Measurements from ENCODE around the gene MRPS27. TPM values are rescaled to one million over a fixed set of nuclear protein-coding genes. Genes with fewer than 3 reads are reported as not detected.

The MRPS27 gene
- polyA plus RNA-seq, 6 donors from 2014 or later = 35.4 to 45.2 (median 40.3) TPM

- ATAC-seq (ENCODE audit: low read depth in 2 of 2) (no peak), DNase-seq (no peak)
- no peaks in the 10 kb centered on the region for H3K9me3 Mint-ChIP-seq
- no peak overlapping the region for H3K27ac Mint-ChIP-seq
- H3K27me3 Mint-ChIP-seq = no peaks in the 10 kb centered on the region
- peaks cover 6 to 15% (median 6%) of the 10 kb centered on the region in 3 donors for H3K4me1 Mint-ChIP-seq
- peaks cover 8 to 10% of the 10 kb centered on the region in 2 donors for H3K36me3 Mint-ChIP-seq
- no peak overlapping the region for H3K4me3 Mint-ChIP-seq
Measured at GRCh38 chr5:72256536-72256935, 63.5 kb downstream of the MRPS27 start.

DNA sequence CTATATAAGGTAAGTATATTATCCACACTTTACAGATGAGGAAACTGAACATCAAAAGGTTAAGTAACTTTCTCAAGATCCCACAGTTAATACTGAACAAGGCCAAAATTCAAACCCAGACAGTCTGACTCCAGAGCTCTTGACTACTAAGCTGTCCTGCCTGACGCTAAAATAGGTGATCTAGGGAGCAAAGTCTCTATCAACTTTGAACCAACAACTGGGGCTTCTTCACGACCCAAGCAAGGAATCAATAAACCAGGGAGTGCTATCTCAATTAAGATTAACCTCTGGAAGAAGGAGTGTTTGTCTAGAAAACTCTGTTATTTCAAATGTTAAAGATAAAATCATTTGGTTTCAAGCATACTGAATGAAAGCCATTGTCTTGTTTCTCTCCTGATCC is 64.4 kb downstream of the MRPS27 start:
- peaks cover 8 to 18% of the 10 kb centered on the region in 2 donors for H3K36me3 Mint-ChIP-seq
- no peak overlapping the region for H3K4me3 Mint-ChIP-seq
- ATAC-seq (ENCODE audit: low read depth in 2 of 2) (no peak), DNase-seq (no peak)
- H3K27me3 Mint-ChIP-seq = no peaks in the 10 kb centered on the region
- H3K27ac Mint-ChIP-seq = peak overlapping the region in 1 of 6 donors; percentile 76
- peaks cover 6 to 18% (median 6%) of the 10 kb centered on the region in 3 donors for H3K4me1 Mint-ChIP-seq
- no peaks in the 10 kb centered on the region for H3K9me3 Mint-ChIP-seq

- H3K27ac Mint-ChIP-seq = peak overlapping the region in 1 of 6 donors; percentile 76
- peaks cover 8 to 18% of the 10 kb centered on the region in 2 donors for H3K36me3 Mint-ChIP-seq
- no peak overlapping the region for H3K4me3 Mint-ChIP-seq
- ATAC-seq (ENCODE audit: low read depth in 2 of 2) = no peak
- peaks cover 6 to 18% (median 6%) of the 10 kb centered on the region in 3 donors for H3K4me1 Mint-ChIP-seq
- no peaks in the 10 kb centered on the region for H3K27me3 Mint-ChIP-seq
- DNase-seq = no peak
- no peaks in the 10 kb centered on the region for H3K9me3 Mint-ChIP-seq
Measured at GRCh38 chr5:72255237-72255636, 64.8 kb downstream of the MRPS27 start.

DNA sequence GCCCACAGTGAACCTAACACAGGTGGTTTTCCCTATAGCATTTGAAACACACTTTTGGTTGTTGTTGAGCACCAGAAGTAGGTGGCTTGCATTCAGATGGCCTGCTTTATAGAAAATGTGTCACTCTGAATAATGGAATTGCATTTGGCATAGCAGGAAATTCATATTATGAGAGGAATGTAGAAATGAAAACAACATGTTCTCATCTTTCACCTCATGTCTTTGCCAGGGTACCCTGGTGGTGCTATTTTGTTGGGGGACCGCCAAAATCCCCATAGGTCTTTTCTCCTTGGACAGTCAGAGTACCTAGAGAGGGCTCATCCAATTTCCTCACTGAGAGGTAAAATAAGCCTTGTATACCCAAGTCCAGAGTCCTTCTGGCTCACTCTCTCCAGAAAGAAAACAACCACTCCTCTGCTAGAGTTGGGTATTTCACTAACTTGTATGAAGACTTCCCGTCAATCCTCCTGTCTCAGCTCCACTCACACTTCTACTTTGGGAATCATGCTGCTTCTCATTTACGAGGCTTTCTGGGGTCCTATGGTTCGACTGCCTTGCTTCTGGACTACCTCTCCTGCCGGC is 67.4 kb downstream of the MRPS27 start:
- peak overlapping the region in 3 of 6 donors; percentile 11 to 63 (median 30) for H3K27ac Mint-ChIP-seq

DNA sequence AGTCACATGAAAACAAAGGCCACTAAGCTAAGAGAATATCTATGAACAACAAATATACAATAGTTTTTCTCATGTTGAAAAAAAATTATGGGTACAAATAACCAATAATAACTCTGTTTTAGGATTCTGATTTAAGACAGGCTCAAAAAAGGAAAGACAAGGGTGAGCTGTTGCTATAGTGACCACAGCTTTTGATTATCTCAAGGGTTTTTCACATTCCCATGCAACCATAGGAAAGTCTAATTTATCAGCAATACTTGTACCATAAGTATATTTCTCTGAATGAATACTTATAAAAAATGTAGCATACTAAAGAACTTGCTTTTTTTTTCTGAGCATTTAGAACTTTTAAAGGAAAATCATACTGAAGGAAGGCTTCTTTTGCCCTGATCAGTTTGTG is 68.0 kb downstream of the MRPS27 start:
- Mint-ChIP-seq H3K9me3 (no peaks in the 10 kb centered on the region), H3K27ac (no peak overlapping the region)
- no peak for ATAC-seq (ENCODE audit: low read depth in 2 of 2)

More for the DNA sequence above, 67.4 kb downstream of the MRPS27 start:
- Mint-ChIP-seq H3K36me3 (peaks cover 8 to 18% of the 10 kb centered on the region in 2 donors), H3K4me1 (peaks cover 6 to 18% (median 6%) of the 10 kb centered on the region in 3 donors), H3K27me3 (no peaks in the 10 kb centered on the region), H3K4me3 (no peak overlapping the region), H3K9me3 (no peaks in the 10 kb centered on the region)
- DNase-seq (no peak), ATAC-seq (ENCODE audit: low read depth in 2 of 2) (no peak)

GRCh38 chr5:72251386-72251785 is 68.7 kb downstream of the MRPS27 start:
- peaks cover 6 to 11% (median 9%) of the 10 kb centered on the region in 3 donors for H3K4me1 Mint-ChIP-seq
- no peaks in the 10 kb centered on the region for H3K9me3 Mint-ChIP-seq
- peaks cover 8 to 14% of the 10 kb centered on the region in 2 donors for H3K36me3 Mint-ChIP-seq
- H3K27me3 Mint-ChIP-seq = no peaks in the 10 kb centered on the region
- no peak overlapping the region for H3K4me3 Mint-ChIP-seq
- ATAC-seq (ENCODE audit: low read depth in 2 of 2) = no peak
- peak overlapping the region in 1 of 6 donors; percentile 23 for H3K27ac Mint-ChIP-seq
- DNase-seq = no peak

More for the DNA sequence above, 68.0 kb downstream of the MRPS27 start:
- Mint-ChIP-seq H3K36me3 (peaks cover 8 to 18% of the 10 kb centered on the region in 2 donors), H3K4me3 (no peak overlapping the region), H3K27me3 (no peaks in the 10 kb centered on the region), H3K4me1 (peaks cover 6 to 14% (median 6%) of the 10 kb centered on the region in 3 donors)
- DNase-seq = no peak

DNA sequence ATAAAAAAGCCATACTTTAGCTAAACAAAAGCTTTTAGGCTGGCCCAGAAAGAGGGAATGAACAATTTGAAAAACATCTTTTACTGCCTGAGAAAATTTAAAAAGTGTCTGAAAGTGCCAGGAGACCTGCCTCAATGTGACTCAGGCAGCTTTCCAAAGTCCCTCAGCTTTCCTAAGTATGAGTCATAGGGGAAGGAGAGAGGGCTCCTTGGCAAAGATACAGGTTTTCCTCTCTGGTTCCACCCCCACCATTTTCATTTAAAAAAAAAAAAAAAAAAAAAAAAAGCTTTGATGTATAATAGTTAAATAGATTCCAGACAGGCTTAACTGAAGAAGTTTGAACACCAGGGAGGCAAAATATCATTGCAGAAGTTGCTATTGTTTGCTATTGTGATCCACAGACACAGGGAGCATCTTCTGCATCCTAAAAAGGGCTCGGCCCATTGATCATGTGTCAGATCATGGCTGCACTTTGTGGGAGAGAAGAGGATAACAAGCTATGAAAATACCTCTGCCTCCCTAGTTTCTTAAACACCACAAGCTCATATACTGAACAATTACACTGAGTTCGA is 71.5 kb downstream of the MRPS27 start:
- H3K27me3 Mint-ChIP-seq = no peaks in the 10 kb centered on the region
- peaks cover 8 to 14% of the 10 kb centered on the region in 2 donors for H3K36me3 Mint-ChIP-seq
- no peaks in the 10 kb centered on the region for H3K9me3 Mint-ChIP-seq
- peaks cover 5 to 18% (median 16%) of the 10 kb centered on the region in 3 donors for H3K4me1 Mint-ChIP-seq
- no peak for ATAC-seq (ENCODE audit: low read depth in 2 of 2)
- no peak overlapping the region for H3K4me3 Mint-ChIP-seq
- DNase-seq = no peak
- peak overlapping the region in 1 of 6 donors; percentile 52 for H3K27ac Mint-ChIP-seq

DNA sequence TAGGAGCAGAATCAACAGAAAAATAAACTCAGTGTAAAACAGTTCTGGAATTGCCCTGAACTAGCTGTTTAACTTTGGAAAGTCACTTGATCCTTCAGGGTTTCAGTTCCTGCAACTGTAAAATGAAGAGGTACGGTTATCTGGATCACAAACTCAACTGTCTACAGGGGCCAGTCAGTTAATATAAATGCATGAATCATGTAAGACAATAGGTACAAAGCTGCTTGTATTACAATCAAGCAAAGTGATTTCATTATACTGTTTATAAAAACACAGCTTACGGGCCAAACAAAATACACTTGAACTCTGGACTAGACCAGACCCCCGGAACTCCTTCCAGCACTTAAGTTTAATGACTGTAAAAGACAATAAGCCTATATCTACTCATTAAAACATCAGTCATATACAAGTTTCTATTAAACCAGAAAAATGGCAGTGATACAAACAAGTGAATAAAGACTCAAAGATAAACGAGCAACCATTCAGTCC is 73.0 kb downstream of the MRPS27 start:
- Mint-ChIP-seq H3K27ac (peak overlapping the region in 3 of 6 donors; percentile 3 to 51 (median 14)), H3K4me3 (no peak overlapping the region), H3K4me1 (peaks cover 5 to 12% (median 12%) of the 10 kb centered on the region in 3 donors), H3K36me3 (peaks cover 0 to 8% of the 10 kb centered on the region in 2 donors), H3K9me3 (no peaks in the 10 kb centered on the region), H3K27me3 (no peaks in the 10 kb centered on the region)
- DNase-seq (no peak), ATAC-seq (ENCODE audit: low read depth in 2 of 2) (no peak)

GRCh38 chr5:72245951-72246532 is 74.0 kb downstream of the MRPS27 start:
- H3K36me3 Mint-ChIP-seq = peaks cover 0 to 3% of the 10 kb centered on the region in 2 donors
- no peak for ATAC-seq (ENCODE audit: low read depth in 2 of 2)
- no peak overlapping the region for H3K4me3 Mint-ChIP-seq
- peak overlapping the region in 1 of 6 donors; percentile 52 for H3K27ac Mint-ChIP-seq
- H3K4me1 Mint-ChIP-seq = peaks cover 5 to 12% (median 11%) of the 10 kb centered on the region in 3 donors
- no peak for DNase-seq
- no peaks in the 10 kb centered on the region for H3K9me3 Mint-ChIP-seq
- no peaks in the 10 kb centered on the region for H3K27me3 Mint-ChIP-seq

GRCh38 chr5:72245546-72245945 is 74.5 kb downstream of the MRPS27 start:
- no peak overlapping the region for H3K4me3 Mint-ChIP-seq
- H3K27me3 Mint-ChIP-seq = no peaks in the 10 kb centered on the region
- H3K9me3 Mint-ChIP-seq = no peaks in the 10 kb centered on the region
- DNase-seq = no peak
- H3K4me1 Mint-ChIP-seq = peaks cover 5 to 12% (median 8%) of the 10 kb centered on the region in 3 donors
- H3K36me3 Mint-ChIP-seq = no peaks in the 10 kb centered on the region
- H3K27ac Mint-ChIP-seq = peak overlapping the region in 3 of 6 donors; percentile 18 to 78 (median 52)
- ATAC-seq (ENCODE audit: low read depth in 2 of 2) = no peak

DNA sequence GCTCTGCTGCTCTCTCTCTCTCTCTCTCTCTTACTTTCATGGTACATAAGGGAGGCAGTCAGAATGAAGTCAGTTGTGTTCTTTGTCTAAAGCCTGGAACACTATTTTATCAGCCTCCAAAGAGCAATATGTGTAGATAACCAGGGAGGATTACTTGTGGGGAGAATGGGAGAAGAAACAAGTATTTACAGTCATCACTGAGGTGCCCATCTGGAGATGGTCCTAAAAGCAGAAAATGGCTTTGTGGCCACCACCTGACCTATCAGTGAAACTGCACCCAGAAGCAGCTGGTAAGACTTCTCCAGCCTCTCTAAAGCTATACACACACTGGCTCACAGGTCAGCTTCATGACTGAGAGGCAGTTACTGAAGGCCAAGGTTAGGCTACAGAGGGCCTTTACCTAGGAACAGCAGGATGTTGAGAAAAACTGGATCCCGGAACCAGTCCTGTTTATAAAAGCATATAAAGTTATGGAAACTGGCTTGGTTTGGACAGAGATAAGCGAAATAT is 75.1 kb downstream of the MRPS27 start:
- Mint-ChIP-seq H3K4me3 (peak overlapping the region in 1 of 8 donors; percentile 26), H3K27ac (peak overlapping the region in 3 of 6 donors; percentile 18 to 52 (median 48)), H3K4me1 (peaks cover 5 to 12% (median 8%) of the 10 kb centered on the region in 3 donors), H3K27me3 (no peaks in the 10 kb centered on the region), H3K9me3 (no peaks in the 10 kb centered on the region), H3K36me3 (no peaks in the 10 kb centered on the region)
- ATAC-seq (ENCODE audit: low read depth in 2 of 2) (no peak), DNase-seq (no peak)

GRCh38 chr5:72243706-72244105 is 76.3 kb downstream of the MRPS27 start:
- ATAC-seq (ENCODE audit: low read depth in 2 of 2) = no peak
- no peak overlapping the region for H3K4me3 Mint-ChIP-seq
- peaks cover 5 to 12% (median 8%) of the 10 kb centered on the region in 3 donors for H3K4me1 Mint-ChIP-seq
- no peaks in the 10 kb centered on the region for H3K9me3 Mint-ChIP-seq
- no peak overlapping the region for H3K27ac Mint-ChIP-seq
- no peak for DNase-seq
- peaks cover 0 to under 1% of the 10 kb centered on the region in 2 donors for H3K36me3 Mint-ChIP-seq
- no peaks in the 10 kb centered on the region for H3K27me3 Mint-ChIP-seq

DNA sequence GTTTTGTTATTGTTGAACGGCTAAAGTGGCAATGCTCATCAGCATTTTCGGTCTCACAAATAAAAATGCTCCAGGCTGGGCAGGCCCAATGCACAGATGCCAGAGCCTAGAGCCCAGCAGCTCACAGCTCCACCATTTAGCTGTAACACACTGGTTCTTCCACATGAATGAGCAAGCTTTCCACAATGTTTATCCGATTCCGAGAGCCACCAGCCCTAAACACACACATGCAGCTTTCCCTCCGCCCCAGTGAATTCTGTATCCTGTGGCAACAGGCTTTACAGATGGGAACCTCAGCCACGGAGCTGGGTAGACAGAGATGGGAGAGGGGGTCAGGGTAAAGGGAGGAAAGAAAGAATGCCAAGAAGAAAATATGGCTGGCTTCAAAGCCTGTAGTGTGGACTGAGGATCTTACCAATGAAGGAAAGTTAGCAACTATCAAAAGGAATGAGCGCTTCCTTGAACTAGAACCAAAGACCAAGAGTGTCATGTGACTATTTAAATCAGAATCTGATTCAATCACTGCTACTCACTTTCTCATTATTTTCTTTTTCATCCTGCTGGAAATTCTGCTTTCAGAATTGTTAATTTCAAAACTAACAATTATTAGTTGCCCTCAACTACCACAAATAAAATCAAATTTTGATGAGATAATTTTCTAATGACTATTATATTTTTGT is 77.1 kb downstream of the MRPS27 start:
- DNase-seq (no peak), ATAC-seq (ENCODE audit: low read depth in 2 of 2) (no peak)
- Mint-ChIP-seq H3K27me3 (no peaks in the 10 kb centered on the region), H3K4me3 (no peak overlapping the region), H3K4me1 (peaks cover 5 to 12% (median 8%) of the 10 kb centered on the region in 3 donors), H3K36me3 (peaks cover 0 to 6% of the 10 kb centered on the region in 2 donors), H3K9me3 (no peaks in the 10 kb centered on the region), H3K27ac (peak overlapping the region in 1 of 6 donors; percentile 62)

Measured in naive B cell (primary cell).